HG02885 (cell line): Measurements from ENCODE around the gene MEGF9.
A peak's percentile ranks its signal among the peaks of the same experiment; 100 is the strongest.
"Not testable (repeated sequence)": the region's sequence is repeated elsewhere in the genome, so short reads cannot be mapped to it uniquely, and the experiment has no call there.

Experiments
- ATAC-seq: cut with Tn5 transposase; IDR thresholded peaks from one replicate; pipeline ENCODE4 v1.9.1; 2021; ENCODE audit warnings: mild to moderate bottlenecking; ENCODE audit not compliant: unreplicated experiment, poor library complexity

The MEGF9 gene

DNA sequence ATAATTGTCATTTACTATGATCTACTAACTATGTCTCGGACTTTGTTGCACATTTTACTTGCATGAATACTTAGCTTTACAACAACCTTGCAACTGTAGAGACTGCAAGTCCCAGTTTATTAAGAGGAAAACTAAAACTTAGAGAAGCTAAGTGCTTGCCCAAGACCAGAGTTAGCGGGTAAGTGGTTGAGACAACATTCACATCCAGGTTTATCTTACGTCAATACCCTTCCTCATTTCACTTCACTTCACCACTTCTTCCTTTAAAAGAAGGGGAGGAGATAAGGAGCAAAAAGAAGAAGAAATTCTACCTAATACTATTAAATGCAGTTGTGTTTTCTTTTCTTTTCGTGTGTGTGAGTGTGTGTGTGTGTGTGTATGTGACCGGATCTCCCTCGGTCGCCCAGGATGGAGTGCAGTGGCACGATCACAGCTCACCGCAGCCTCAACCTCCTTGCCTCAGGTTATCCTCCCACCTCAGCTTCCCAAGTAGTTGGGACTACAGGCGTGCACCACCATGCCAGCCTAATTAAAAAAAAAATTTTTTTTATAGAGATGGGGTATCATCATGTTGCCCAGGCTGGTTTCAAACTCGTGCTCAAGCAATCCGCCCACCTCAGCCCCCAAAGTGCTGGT is 37.4 kb downstream of the MEGF9 start:
- ATAC-seq = no peak

DNA sequence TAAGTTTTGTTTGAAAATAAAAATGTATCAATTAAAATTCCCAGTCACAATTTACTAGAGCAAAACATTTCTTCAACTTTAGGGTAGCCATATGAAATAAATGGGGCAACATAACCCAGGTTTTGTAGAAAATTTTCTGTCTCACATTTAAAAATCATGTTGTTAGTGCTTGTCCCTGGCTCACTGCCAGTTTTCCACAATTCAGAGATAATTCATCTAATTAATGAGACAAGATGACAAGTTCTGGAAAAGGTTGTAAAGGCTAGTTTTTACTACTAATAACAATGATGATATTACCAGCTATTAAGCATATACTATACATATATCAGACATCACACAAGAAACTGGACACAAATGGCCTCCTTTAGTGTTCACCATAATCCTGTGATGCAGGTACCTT is 45.9 kb downstream of the MEGF9 start:
- ATAC-seq = no peak

DNA sequence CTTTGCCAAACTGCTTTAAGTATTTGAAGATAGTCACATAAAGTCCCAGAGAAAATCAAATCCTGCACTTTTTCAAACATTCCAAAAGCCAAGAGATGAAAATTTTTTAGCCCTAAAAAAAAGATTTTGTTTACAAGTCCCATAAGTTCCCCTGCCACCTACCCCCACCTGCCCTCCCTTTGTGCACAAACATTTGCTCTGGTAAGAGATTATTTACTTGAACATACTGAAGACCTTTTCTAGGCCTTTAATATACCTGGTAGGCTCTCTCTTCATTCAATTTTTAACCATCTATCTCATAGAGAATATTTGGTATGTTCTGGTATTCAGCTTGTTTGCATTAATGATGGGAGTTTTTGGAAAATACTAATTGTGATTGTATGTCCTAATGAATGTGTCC is 50.3 kb downstream of the MEGF9 start:
- ATAC-seq = no peak

DNA sequence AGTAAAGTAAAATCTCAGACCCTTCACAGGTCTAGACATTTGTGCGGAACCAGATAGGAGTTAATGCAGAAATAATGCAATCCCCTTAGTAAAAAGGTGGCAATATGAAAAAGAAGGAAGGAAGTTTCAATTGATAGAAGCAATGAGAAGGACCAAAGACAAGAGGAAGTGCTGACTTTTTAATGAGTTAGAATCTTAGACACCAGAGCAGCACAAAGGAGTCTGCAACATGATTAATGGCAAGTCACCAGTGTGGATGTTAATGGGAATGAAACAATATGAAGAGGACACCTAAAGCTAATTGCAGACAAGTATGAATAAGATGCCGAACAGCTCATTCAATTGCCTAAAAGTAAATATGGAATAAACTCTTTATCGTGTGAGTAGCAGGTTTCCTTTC is 50.9 kb downstream of the MEGF9 start:
- no peak for ATAC-seq

DNA sequence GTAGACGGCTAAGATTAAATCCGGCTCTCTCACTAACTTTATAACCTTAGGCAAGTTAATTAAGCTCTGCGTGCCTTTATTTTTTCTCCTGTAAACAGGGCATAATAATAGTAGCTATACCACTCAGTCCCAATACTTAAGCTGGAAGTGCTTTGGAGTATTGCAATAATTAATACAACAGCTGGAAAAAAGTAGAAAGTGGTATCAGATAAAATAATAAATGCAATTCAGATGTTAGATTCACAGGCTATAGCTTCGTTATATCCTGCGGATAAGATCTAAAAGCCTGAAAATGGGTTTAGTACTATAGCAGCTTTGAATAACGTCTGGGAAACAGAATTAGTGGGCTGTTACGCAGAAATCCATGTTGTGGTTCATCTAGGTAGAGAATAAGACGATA is 51.8 kb downstream of the MEGF9 start:
- ATAC-seq = no peak

DNA sequence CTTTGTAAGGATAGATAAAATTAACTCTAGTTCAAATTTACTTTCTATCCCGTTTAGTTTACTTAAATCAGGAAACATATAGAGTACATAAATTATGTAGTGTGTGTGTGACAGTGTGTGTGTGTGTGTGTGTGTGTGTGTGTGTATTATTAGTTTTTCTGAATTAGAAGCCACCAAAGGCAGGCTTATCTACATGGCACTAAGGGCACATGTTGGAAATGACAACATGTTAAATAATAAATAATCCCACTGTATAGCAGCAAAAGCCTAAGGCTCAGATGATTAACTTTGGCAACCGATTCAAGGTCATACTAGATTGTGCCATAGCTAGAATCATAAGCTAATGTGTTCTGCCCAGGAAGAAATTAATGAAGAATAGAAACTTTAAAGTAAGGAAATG is 54.6 kb downstream of the MEGF9 start:
- ATAC-seq = no peak

DNA sequence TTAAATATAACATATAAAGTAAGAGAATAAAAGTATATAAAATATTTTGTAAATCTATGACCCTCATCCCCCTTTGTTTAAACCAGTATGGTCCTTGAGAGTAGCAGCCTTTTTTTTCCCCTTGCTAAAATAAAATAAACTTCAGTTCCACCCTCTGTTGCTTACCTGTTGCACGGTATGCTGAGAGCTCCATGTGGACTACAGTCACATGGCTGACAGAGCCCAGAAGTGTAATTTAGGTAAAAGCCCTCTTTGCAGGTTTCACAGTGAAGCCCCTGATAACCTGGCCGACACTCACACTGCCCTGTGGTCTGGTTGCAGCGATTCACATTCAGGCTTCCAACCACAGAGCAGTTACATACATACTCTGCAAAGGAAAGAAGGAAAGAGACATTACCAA is 55.1 kb downstream of the MEGF9 start:
- ATAC-seq = no peak

DNA sequence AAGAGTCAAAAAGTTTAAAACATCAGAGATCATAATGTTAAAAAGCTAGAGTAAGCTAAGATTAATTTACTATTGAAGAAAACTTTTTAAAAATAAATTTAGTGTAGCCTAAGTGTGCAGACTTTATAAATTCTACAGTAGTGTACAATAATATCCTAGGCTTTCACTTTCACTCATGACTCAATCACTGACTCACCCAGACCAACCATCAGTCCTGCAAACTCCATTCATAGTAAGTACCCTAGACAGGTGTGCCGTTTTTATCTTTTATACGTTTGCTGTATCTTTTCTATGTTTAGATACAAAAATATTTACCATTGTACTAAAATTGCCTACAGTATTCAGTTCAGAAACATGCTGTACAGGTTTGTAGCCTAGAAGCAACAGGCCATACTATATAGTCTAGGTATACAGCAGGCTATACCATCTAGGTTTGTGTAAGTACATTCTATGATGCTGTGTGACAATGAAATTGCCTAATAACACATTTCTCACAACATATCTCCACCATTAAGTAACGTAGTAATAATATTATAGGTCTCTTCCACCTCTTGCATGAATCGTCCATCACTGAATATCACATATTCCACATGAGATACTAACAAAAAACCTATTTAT is 59.2 kb downstream of the MEGF9 start:
- ATAC-seq = peak; percentile 78

DNA sequence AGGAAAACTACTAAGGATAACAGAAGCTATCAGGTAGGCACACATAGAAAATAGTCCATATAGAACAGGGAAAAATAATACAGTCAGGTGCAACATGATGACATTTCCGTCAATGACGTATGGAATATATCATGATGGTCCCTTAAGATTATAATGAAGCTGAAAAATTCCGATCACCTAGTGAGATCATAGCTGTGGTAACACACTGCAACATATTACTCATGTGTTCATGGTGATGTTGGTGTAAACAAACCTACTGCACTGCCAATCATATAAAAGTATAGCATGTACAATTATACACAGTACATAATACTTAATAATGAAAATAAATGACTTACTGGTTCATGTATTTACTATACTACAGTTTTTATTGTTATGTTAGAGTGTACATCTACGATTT is 60.0 kb downstream of the MEGF9 start:
- ATAC-seq = no peak

DNA sequence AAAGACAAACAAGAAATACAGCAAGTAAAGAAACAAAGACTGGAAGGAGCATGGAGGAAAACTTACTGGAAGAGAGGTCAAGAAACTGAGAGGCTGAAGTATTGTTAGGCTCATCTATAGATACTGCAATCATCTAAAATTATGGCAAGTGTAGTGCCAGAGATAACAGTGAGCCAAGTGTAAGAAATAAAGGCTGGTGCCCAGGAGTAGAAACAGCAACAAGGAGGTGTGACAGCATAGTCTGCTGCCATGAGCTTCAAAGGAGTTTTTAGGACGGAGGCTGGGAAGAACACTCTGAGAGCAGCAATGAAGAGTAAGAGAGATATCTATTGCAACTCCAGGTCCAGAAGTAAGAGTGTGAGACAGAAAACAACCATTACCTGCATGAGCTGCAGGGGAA is 60.5 kb downstream of the MEGF9 start:
- no peak for ATAC-seq

DNA sequence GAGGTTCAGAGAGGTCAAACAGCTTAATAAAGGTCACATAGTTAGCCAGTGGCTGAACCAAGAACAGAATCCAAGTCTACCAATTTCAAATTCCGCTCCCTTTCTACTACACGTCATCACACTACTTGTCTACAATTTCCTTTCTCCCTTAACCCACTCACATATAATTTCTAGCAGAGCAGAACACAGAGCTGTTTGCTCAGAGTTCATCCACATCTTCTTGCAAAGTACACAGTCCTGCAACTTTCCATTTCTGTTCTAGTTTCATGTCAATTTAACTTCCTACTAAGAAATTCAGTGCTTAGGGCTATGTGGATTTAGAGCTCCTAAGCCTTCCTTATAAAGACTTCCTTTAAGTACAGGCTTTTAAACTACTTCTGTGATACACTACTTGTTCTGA is 61.3 kb downstream of the MEGF9 start:
- no peak for ATAC-seq

DNA sequence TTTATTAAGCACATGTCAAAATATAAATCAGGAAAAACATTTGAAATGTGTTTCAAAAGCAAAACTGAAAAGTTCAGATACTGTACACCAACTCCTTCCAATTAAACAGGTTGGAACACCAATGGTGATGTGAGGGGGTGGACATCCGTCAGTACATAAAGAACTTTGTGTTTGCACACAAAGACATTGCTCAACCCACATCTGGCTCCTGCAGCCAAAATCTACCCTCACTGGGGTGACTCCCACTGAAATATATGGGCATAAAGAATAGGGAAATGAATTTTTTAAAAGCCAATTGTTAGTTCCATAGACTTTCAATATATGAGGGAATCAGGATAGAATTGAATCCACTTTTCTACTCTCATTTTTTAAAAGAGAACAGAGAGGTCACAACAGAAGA is 63.9 kb downstream of the MEGF9 start:
- no peak for ATAC-seq

DNA sequence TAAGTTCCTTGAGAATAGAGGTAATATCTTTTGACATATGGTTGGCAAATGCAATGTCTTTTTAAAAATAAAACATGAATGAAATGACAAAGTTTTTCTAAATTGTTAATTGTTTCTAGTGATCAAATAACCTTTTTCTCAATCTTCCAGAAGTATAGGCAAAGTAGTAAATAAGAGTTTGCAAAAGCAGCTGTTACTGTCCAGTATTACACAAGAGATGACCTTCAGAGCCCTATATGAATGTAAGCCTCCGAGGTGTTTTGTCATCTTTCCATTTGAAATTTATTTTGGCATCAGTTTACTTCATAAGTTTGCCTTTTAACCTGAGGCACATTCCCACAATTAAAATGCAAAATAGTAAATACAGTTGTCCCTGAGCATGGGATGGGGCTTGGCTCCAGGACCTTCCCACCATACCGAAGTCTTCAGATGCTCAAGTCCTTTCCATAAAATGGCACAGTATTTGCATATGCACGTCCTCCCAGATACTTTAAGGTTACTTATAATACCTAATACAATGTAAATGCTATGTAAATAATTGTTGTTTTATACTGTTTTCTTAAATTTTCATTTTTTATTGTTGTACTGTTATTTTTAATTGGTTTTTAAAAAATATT is 65.6 kb downstream of the MEGF9 start:
- no peak for ATAC-seq

DNA sequence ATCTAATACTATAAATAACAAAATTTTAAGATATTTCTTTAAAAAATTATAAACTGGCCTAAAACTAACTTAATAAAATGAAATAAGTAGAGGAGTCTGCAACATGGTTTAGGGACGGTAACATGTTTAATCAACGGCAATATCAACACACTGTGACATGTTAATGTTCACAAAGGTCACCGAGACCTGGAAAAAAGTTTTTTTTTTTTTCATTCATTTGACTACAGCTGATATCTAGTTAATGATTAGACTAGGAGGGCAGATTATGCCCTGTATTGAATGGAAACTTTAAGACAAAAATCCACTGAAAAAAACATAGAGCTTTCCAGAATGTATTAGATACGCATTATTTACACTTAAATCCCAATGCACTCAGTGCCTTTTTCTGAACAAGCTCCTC is 67.3 kb downstream of the MEGF9 start:
- no peak for ATAC-seq

DNA sequence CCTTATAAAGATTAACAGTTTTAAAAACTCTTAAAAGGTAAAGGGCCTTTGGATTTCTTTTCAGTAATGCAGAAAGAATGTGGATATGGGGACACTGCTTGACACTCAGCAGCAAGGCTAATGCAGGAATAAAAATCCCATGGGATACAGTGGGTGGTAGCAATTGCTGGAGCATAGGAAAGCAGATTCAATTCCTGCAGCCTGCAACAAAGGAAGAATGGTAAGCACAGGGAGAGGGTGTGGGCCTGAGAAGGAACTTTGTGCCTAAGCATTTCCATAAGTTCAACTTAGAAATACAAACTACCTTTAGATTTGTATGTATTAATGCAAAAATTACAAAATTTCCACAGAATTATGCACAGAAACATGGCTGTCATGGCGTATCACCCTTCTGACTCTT is 68.5 kb downstream of the MEGF9 start:
- ATAC-seq = no peak

DNA sequence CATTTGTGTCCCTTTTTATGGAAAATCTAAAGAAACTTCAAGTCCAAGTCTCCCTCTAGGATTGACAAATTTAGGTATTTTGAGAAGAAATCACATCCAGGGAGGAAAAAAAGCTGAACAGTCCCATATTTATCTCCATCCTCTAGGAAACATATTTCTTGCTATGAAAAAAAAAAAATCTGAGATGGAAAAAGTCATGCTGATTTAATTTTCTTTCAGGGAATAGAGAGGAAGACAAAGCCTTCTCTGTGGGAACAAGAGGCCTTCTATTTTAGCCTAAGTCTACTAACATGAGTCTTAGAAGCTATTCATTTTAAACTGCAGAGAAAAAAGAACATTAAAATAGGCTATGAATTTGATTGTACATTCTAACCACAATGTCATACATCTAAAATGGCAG is 71.2 kb downstream of the MEGF9 start:
- ATAC-seq = no peak

DNA sequence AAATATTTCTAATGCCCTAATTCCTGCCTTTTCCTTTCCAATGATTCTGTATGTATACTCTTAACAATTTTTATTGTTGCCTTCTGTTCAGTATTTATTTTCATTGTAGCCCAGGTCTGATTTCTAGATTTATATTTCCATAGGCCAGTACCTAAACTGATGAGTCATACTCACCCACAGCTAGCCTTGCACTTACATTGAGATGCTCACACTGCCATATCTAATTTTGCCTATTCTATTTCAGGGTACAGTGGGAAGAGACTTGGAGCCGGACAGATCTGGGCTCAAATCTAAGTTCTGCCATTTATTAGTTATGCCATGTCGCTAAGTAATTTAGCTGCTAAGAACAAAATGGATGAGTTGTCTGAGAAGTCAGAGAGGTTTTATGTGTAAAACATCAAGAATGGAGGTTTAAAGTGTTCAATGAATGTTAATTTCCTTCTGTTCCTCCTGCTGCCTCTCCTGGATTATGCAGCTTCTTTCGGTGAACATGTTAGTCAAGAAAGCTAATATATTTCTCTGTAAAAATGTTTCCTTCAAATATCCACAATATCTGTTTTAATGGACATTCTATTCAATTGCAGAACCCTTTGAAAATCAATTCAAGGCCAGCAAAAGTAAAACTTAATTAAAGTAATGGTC is 72.0 kb downstream of the MEGF9 start:
- ATAC-seq = no peak

DNA sequence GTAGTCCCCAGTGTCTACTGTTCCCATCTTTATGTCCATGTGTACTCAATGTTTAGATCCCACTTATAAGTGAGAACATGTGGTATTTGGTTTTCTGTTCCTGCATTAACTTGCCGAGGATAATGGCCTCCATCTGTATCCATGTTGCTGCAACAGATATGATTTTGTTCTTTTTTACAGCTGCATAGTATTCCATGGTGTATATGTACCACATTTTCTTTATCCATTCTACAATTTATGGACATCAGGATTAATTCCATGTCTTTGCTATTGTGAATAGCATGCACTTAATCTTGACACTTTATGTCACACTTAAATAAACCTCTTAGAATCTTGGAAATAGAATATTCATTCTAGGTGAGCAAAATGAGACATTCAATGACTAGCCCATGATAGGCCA is 73.4 kb downstream of the MEGF9 start:
- ATAC-seq = not testable (repeated sequence)

DNA sequence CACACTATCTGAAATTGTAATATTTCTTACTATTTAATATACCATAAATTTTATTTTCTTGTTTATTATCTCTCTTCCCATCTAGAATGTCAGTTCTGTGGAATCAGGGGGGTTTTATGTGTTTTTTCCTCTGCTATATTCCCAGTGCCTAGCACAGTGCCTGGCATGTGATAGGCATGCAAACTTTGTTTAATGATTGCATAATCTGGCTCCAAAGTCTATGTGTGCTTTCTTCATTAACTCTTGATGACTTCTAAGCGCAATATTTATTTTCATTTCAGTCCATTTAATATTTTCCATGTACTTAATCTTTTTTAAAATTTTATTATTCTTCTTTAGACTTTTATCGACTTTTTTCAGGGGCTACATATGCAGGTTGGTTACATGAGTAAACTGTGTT is 73.9 kb downstream of the MEGF9 start:
- no peak for ATAC-seq

DNA sequence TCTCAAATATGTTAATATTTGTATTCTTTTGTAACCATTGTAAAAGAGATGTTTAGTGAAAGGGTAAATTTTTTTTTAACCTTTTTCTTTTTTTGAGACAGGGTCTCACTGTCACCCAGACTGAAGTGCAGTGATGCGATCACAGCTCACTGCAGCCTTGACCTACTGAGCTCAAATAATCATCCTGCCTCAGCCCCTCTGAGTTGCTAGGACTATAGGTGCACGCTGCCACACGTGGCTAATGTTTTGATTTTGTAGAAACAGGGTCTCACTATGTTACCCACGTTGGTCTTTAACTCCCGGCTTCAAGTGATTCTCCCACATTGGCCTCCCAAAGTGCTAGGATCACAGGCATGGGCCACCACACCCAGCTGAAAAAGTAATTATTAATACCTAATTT is 76.4 kb downstream of the MEGF9 start:
- no peak for ATAC-seq

DNA sequence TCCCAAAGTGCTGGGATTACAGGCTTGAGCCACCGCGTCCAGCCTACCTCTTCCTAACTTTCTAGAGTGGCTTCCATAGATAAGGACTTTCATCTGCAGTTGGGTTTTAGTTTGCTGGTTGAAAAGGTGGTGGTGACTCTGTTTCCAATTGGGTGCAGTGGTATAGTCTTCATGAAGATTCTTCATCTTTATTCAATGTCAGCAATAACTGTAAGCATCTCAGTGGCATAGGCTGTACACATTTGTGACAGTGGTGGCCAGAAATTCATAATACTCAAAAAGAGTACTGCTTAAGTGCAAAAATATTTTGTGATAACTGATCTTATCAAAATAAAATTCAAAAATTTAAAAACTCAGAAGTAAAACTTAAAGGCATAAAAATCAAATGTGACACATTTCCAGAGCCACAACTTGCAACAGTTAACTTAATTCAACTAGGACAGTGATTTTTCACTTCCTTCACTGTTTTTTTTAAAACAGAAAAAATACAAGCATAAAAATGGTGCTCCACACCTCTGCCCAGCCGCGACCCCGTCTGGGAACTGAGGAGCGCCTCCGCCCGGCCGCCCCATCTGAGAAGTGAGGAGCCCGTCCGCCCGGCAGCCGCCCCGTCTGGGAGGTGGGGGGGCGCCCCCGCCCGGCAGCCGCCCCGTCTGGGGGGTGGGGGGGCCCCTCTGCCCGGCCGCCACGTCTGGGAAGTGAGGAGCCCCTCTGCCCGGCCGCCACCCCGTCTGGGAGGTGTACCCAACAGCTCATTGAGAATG is 77.9 kb downstream of the MEGF9 start:
- no peak for ATAC-seq
